ENCODE results near the gene PLTP.

DNA sequence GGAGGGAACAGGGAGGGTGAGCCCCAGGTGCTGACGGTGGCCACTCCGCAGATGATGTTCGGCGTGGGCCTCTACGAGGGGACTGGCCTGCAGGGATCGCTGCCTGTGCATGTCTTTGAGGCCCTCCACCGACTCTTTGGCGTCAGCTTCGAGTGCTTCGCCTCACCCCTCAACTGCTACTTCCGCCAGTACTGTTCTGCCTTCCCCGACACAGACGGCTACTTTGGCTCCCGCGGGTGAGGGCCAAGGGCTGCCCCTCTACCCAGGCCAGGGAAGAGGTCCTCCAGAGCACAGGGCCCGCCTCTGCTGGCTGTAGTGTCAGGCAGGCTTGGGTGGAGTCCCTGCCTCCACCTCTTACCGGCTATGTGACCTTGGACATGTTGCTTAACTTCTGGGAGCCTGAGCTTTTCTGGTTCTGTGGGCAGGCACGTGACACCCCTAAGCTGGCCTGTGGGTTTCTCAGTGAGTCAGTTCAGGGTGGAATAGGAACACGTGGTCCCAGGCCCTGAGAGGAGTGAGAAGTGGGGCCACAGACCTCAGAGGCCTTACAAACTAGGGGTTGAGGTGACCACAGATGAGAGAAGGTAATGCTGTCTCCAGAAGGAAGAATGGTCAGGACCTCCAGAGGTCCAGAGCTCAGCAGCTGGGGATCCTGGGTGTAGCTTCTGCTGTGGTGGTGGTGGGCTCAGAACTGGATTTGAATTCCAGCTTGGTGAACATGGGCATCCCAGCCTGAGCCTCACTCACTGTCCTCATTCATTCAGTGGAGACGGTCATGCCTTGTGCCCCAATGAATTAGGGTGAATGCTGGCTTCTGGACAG is 34.4 kb upstream of the PLTP start:
- TF ChIP-seq, protein P1, sequence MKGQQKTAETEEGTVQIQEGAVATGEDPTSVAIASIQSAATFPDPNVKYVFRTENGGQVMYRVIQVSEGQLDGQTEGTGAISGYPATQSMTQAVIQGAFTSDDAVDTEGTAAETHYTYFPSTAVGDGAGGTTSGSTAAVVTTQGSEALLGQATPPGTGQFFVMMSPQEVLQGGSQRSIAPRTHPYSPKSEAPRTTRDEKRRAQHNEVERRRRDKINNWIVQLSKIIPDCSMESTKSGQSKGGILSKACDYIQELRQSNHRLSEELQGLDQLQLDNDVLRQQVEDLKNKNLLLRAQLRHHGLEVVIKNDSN (IDR thresholded peaks at IDR 0.05) = no peak
- TF ChIP-seq, protein P2, sequence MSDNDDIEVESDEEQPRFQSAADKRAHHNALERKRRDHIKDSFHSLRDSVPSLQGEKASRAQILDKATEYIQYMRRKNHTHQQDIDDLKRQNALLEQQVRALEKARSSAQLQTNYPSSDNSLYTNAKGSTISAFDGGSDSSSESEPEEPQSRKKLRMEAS (IDR thresholded peaks at IDR 0.05) = no peak
- TF ChIP-seq EP300 (IDR thresholded peaks at IDR 0.05; ENCODE audit: borderline replicate concordance) = no peak
